Measurements from ENCODE around the gene SCRN1. TPM values are rescaled to one million over a fixed set of nuclear protein-coding genes. Genes with fewer than 3 reads are reported as not detected.

The SCRN1 gene
- total and polyA plus RNA-seq, 2 of the 4 experiments (the other 2 are of a cell fraction): 57.1 to 124 TPM

GRCh38 chr7:29971566-29972314 is 17.9 kb downstream of the SCRN1 start:
- no peak overlapping the region for H4K91ac ChIP-seq (ENCODE audit: insufficient read depth, low read depth, low read length)
- no peak overlapping the region for H4K8ac ChIP-seq (ENCODE audit: low read depth in 2 of 2, low read length in 2 of 2)
- H3K27ac ChIP-seq (ENCODE audit: insufficient read depth, low read length): no peak overlapping the region
- no peak overlapping the region for H3K4me3 ChIP-seq (ENCODE audit: insufficient read depth, low read depth, low read length)
- H2BK5ac ChIP-seq (ENCODE audit: low read depth, low read length, poor library complexity, severe bottlenecking): no peak overlapping the region
- no peak overlapping the region for H3K56ac ChIP-seq (ENCODE audit: extremely low read depth, insufficient read depth, low read length)
- H3K36me3 ChIP-seq (ENCODE audit: control insufficient read depth, insufficient read depth, low read length): peaks cover 6% of the 10 kb centered on the region
- 0 out of 2 replicates have a peak overlapping the region, but pooled peaks have one; percentile 28 for H3K4me2 ChIP-seq (ENCODE audit: low read depth, low read length)
- no TSS peak for BruUV-seq (replicated peaks)
- dilution Hi-C loops (cut with HindIII; ENCODE audit: low sequenced_read_pairs, unreplicated experiment): no loop called here
- H3K23ac ChIP-seq (ENCODE audit: low read depth, low read length): no peak overlapping the region
- H2BK120ac ChIP-seq (ENCODE audit: low read depth, low read length): no peak overlapping the region
- H3K9me1 ChIP-seq (ENCODE audit: insufficient read depth, low read length): peaks cover 20% of the 10 kb centered on the region
- no peaks in the 10 kb centered on the region for H3K9me3 ChIP-seq (ENCODE audit: control insufficient read depth, insufficient read depth, low read length)
- peaks cover 38 to 79% of the 10 kb centered on the region in 2 experiments for H3K79me1 ChIP-seq (ENCODE audit: low read depth in 1 of 2, low read length in 2 of 2)
- intact Hi-C loops (cut with micrococcal nuclease): no loop called here
- H4K5ac ChIP-seq (ENCODE audit: low read depth, low read length): no peak overlapping the region
- no peak overlapping the region for H3K14ac ChIP-seq (replicated peaks; ENCODE audit: low read depth, low read length)
- no peak overlapping the region for H2BK20ac ChIP-seq (ENCODE audit: low read depth, low read length)
- H2AK5ac ChIP-seq (ENCODE audit: low read depth, low read length): no peak overlapping the region
- H3K18ac ChIP-seq (ENCODE audit: low read depth, low read length): no peak overlapping the region
- no peak overlapping the region for H3K9ac ChIP-seq (ENCODE audit: low read depth, low read length)
- H2BK15ac ChIP-seq (ENCODE audit: low read depth, low read length): no peak overlapping the region
- no peak overlapping the region for H3K4ac ChIP-seq (ENCODE audit: low read depth, low read length)
- H3K4me1 ChIP-seq (ENCODE audit: control insufficient read depth, insufficient read depth, low read length): peaks cover 11% of the 10 kb centered on the region
- TF ChIP-seq MAFK (IDR thresholded peaks at IDR 0.05; ENCODE audit: low read depth, low read length) (peak; percentile 97), CTCF (conservative IDR thresholded peaks at IDR 0.05; ENCODE audit: low read depth, low read length) (no peak), NFE2L2 (IDR thresholded peaks at IDR 0.05; ENCODE audit: low read depth, low read length) (no peak), USF2 (IDR thresholded peaks at IDR 0.05; ENCODE audit: low read depth, low read length) (no peak), RFX5 (IDR thresholded peaks at IDR 0.05; ENCODE audit: low read depth, low read length) (no peak)
- in situ Hi-C loops (cut with MboI; ENCODE audit: low sequenced_read_pairs): no loop called here
- ChIA-PET POLR2A (ENCODE audit: unreplicated experiment) (no interaction called here), CTCF (no interaction called here)
- WGBS, 2 experiments (ENCODE audit: extremely low coverage in 2 of 2, insufficient read length in 1 of 2): no CpG with 5 or more reads among the region's 5 CpGs
- no peaks in the 10 kb centered on the region for H3K27me3 ChIP-seq (ENCODE audit: control insufficient read depth, insufficient read depth, low read length)
- DNase-seq (no peak), ATAC-seq (ENCODE audit: low read depth) (no peak; the same call in 1 of the 2 replicates)
- peaks cover 75% of the 10 kb centered on the region for H4K20me1 ChIP-seq (ENCODE audit: insufficient read depth, low read length)
- H2AFZ ChIP-seq (replicated peaks; ENCODE audit: low read length, poor library complexity): no peak overlapping the region
- H2AK9ac ChIP-seq (replicated peaks; ENCODE audit: low read depth, low read length, poor library complexity): no peak overlapping the region

Measured in IMR-90 (cell line).